SU-DHL-6 (cell line): ENCODE data around the gene IFI27L1.

Experiments used
- CTCF ChIP-seq: fragments of 200-600 bp; sonication (generic); IDR thresholded peaks from one replicate; pipeline ENCODE4 v1.5.1; 2017; ENCODE audit warnings: antibody characterized with exemption, mild to moderate bottlenecking, low read length, moderate library complexity; ENCODE audit not compliant: insufficient read depth, poor library complexity, severe bottlenecking
- EZH2phosphoT487 ChIP-seq: fragments of 200-600 bp; sonication (generic), shearing (Covaris generic); conservative IDR thresholded peaks from 2 replicates; pipeline ENCODE4 v1.6.1; 2018; ENCODE audit warnings: mild to moderate bottlenecking, antibody characterized with exemption, low read length, moderate library complexity, mixed read lengths

- TF ChIP-seq CTCF (peak; percentile 78), EZH2phosphoT487 (no peak)
Observed at GRCh38 chr14:94132285-94132887, 51.3 kb downstream of the IFI27L1 start.
